GM18870 (cell line): ENCODE results near the gene WNT5A.

Experiments used
- ATAC-seq: cut with Tn5 transposase; IDR thresholded peaks from one replicate; pipeline ENCODE4 v1.9.1; 2021; ENCODE audit warnings: moderate library complexity; ENCODE audit not compliant: unreplicated experiment

Gene WNT5A

GRCh38 chr3:55453886-55454496, 33.1 kb downstream of the WNT5A start:
- no peak for ATAC-seq

GRCh38 chr3:55452886-55453285, 34.2 kb downstream of the WNT5A start:
- no peak for ATAC-seq

GRCh38 chr3:55449527-55449926, 37.6 kb downstream of the WNT5A start:
- no peak for ATAC-seq

- ATAC-seq: no peak
Observed at GRCh38 chr3:55446850-55447249, 40.3 kb downstream of the WNT5A start.

- ATAC-seq: no peak
Observed at GRCh38 chr3:55445551-55445950, 41.6 kb downstream of the WNT5A start.

GRCh38 chr3:55443346-55443745, 43.8 kb downstream of the WNT5A start:
- no peak for ATAC-seq

GRCh38 chr3:55442861-55443260, 44.2 kb downstream of the WNT5A start:
- no peak for ATAC-seq

- no peak for ATAC-seq
Observed at GRCh38 chr3:55441499-55441898, 45.6 kb downstream of the WNT5A start.

- ATAC-seq: no peak
Observed at GRCh38 chr3:55440104-55440708, 46.9 kb downstream of the WNT5A start.

GRCh38 chr3:55439657-55440056, 47.4 kb downstream of the WNT5A start:
- no peak for ATAC-seq

GRCh38 chr3:55436644-55437043, 50.5 kb downstream of the WNT5A start:
- ATAC-seq: no peak

GRCh38 chr3:55435491-55435890, 51.6 kb downstream of the WNT5A start:
- no peak for ATAC-seq

GRCh38 chr3:55434789-55435188, 52.3 kb downstream of the WNT5A start:
- ATAC-seq: no peak

GRCh38 chr3:55431041-55431440, 56.1 kb downstream of the WNT5A start:
- ATAC-seq: no peak

- no peak for ATAC-seq
Observed at GRCh38 chr3:55427739-55428138, 59.4 kb downstream of the WNT5A start.

- no peak for ATAC-seq
Observed at GRCh38 chr3:55426486-55426885, 60.6 kb downstream of the WNT5A start.

- ATAC-seq: no peak
Observed at GRCh38 chr3:55423782-55424181, 63.3 kb downstream of the WNT5A start.

- no peak for ATAC-seq
Observed at GRCh38 chr3:55417211-55417610, 69.9 kb downstream of the WNT5A start.

GRCh38 chr3:55416331-55416821, 70.7 kb downstream of the WNT5A start:
- ATAC-seq: no peak
